ENCODE data around the gene FBL. TPM values are rescaled to one million over a fixed set of nuclear protein-coding genes. Genes with fewer than 3 reads are reported as not detected.

Gene FBL
- total RNA-seq, 1 experiment from 2014 or later, result 597 TPM

DNA sequence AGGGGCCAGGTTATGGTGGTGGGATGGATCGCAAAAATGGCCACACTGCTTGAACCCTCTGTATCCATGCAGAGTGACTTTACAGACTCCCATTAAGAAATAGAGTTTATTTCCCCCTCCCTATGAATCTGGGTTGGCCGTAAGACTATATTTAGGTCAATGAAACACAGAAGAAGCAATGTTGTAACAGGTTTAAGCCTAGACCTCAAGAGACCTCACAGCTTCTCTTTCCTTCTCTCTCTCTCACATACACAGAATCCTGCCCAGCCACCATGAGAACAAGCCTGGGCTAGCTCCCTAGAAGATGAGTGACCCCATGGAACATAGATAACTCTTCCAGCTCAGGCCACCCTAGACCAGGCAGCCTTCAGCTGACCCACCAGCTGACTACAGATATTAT is 21.0 kb upstream of the FBL start:
- H3K27ac ChIP-seq, result no peak overlapping the region
- H3K27me3 ChIP-seq, result no peaks in the 10 kb centered on the region
- H3K36me3 ChIP-seq, result peaks cover 62% of the 10 kb centered on the region
- no peak for DNase-seq
- H3K4me1 ChIP-seq, result no peaks in the 10 kb centered on the region
- H3K4me3 ChIP-seq, result no peak overlapping the region
- no peaks in the 10 kb centered on the region for H3K9me3 ChIP-seq (replicated peaks)

DNA sequence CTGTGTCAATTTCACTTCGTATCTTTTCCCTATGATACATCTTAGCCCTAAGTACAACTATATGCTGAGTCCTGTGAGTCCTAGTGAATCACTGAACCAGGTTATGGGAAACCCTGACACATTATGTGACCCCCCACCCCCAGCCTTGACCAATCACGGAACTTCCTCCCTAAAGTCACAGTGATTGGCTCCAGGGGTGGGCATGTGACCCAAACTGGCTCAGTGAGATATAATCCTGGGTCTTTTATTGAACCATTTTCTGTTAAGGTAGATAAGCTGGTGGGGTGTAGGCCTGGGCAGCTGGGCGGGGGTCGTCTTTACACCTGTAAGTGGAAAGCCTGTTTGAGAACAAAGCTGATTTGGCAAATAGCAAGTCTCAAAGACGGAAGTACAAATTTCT is 19.8 kb upstream of the FBL start:
- H3K4me3 ChIP-seq, result no peak overlapping the region
- H3K27me3 ChIP-seq, result no peaks in the 10 kb centered on the region
- no peaks in the 10 kb centered on the region for H3K4me1 ChIP-seq
- no peak for DNase-seq
- no peaks in the 10 kb centered on the region for H3K9me3 ChIP-seq (replicated peaks)
- H3K27ac ChIP-seq, result no peak overlapping the region
- peaks cover 56% of the 10 kb centered on the region for H3K36me3 ChIP-seq

DNA sequence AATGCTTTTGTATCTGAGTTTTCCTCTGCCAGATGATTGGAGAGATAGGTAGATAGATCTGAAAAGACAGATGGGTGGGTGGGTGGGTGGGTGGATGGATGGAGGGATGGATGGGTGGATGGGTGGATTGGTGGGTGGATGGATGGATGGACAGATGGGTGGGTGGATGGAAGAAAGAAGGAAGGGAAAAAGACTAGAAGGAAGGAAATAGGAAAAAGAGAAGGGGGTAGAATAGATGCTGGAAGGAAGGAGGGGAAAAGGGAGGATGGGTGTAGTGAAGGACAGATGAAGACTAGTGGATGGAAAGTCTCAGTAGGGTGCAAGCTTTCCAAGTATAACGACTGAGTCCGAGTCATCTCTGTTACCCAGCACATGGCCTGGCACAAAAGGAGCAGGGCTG is 19.0 kb upstream of the FBL start:
- no peaks in the 10 kb centered on the region for H3K27me3 ChIP-seq
- peaks cover 56% of the 10 kb centered on the region for H3K36me3 ChIP-seq
- no peak overlapping the region for H3K27ac ChIP-seq
- DNase-seq, result no peak
- no peaks in the 10 kb centered on the region for H3K4me1 ChIP-seq
- no peaks in the 10 kb centered on the region for H3K9me3 ChIP-seq (replicated peaks)
- H3K4me3 ChIP-seq, result no peak overlapping the region

DNA sequence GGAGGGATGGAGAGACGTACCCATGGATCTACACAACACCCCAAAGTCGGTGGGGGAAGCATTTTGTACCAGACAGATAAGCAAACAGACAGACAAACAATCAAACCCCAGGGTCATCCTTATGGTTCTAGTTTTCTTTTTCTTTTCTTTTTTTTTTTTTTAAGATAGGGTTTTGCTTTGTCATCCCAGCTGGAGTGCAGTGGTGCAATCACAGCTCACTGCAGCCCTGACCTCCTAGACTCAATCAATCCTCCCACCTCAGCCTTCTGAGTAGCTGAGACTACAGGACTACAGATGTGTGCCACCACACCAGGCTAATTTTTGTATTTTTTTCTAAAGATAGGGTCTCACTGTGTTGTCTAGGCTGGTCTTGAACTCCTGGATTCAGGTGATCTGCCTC is 17.9 kb upstream of the FBL start:
- no peak for DNase-seq
- Histone ChIP-seq H3K36me3 (peaks cover 45% of the 10 kb centered on the region), H3K27ac (no peak overlapping the region), H3K4me3 (no peak overlapping the region), H3K27me3 (no peaks in the 10 kb centered on the region), H3K4me1 (no peaks in the 10 kb centered on the region), H3K9me3 (replicated peaks) (no peaks in the 10 kb centered on the region)

DNA sequence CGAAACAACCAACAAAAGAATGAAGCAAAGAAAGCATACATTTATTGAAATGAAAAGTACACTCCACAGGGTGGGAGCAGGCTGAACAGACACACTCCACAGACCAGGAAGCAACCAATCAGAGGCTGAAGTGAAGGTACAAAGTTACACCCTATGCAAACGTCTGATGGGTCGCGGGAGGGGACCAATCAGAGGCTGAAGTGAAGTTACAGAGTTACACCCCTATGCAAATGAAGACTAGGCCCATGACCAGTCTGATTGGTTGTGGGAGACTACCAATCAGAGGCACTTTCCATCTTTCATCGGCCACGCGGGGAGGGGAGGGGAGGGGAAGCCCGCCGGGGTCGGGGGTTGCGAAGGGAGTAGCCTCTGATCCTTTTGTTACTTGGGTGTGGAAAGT is 12.4 kb upstream of the FBL start:
- Histone ChIP-seq H3K9me3 (replicated peaks) (no peaks in the 10 kb centered on the region), H3K27ac (no peak overlapping the region), H3K27me3 (no peaks in the 10 kb centered on the region), H3K4me1 (no peaks in the 10 kb centered on the region), H3K4me3 (no peak overlapping the region), H3K36me3 (peaks cover 13% of the 10 kb centered on the region)
- peak in 1 of 2 experiments; percentile 40 for DNase-seq

DNA sequence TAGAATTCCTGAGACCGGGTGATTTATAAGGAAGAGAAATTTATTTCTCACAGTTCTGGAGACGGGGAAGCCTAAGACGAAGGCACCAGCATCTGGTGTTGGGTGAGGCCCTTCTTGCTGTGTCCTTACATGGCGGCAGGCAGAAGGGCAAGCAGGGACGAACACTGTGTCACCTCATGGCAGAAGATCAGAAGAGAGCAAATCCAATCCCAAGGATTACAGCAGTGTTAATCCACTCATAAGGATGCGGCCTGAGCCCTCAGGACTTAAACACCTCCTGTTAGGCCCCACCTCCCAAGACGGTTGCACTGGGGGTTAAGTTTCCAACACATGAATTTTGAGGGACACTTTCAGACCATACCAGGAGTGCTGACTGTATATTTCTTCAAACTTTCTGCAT is 6.7 kb upstream of the FBL start:
- no peak for DNase-seq
- no peak overlapping the region for H3K4me3 ChIP-seq
- H3K36me3 ChIP-seq, result no peaks in the 10 kb centered on the region
- no peak overlapping the region for H3K27ac ChIP-seq
- H3K4me1 ChIP-seq, result no peaks in the 10 kb centered on the region
- no peaks in the 10 kb centered on the region for H3K27me3 ChIP-seq
- no peaks in the 10 kb centered on the region for H3K9me3 ChIP-seq (replicated peaks)

- Histone ChIP-seq H3K27me3 (no peaks in the 10 kb centered on the region), H3K4me1 (peaks cover 8% of the 10 kb centered on the region; the same call in 1 of the 2 replicates), H3K27ac (no peak overlapping the region), H3K9me3 (replicated peaks) (no peaks in the 10 kb centered on the region), H3K36me3 (no peaks in the 10 kb centered on the region; the same call in 1 of the 2 replicates), H3K4me3 (no peak overlapping the region)
- no peak for DNase-seq
Observed at GRCh38 chr19:39850892-39851291, 4.7 kb upstream of the FBL start.

DNA sequence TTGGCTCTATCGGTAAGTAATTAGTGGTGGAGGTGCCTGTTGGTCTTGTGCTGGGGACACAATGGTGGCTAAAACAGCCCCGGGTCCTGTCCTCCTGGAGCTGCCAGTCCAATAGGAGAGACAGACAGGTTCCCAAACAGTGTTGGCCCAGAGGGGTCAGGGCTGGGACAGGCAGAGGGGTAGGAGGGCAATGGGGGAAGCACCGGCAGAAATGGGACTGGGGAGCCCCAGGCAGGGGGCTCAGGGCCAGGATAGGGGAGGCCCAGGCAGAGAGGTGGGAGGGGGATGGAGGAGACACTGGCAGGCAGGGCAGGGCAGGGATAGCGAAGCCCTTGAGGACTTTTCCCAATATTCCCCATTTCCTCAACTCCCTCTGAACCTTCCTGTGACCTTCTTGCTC is 2.2 kb upstream of the FBL start:
- Histone ChIP-seq H3K4me1 (peaks cover 20% of the 10 kb centered on the region), H3K27me3 (no peaks in the 10 kb centered on the region), H3K9me3 (replicated peaks) (no peaks in the 10 kb centered on the region), H3K27ac (no peak overlapping the region), H3K36me3 (no peaks in the 10 kb centered on the region; the same call in 1 of the 2 replicates), H3K4me3 (no peak overlapping the region)
- DNase-seq, result no peak

GRCh38 chr19:39847525-39847924 is 1.3 kb upstream of the FBL start:
- Histone ChIP-seq H3K27me3 (no peaks in the 10 kb centered on the region), H3K4me1 (peaks cover 25% of the 10 kb centered on the region), H3K36me3 (no peaks in the 10 kb centered on the region; the same call in 1 of the 2 replicates), H3K4me3 (no peak overlapping the region), H3K9me3 (replicated peaks) (no peaks in the 10 kb centered on the region), H3K27ac (no peak overlapping the region)
- no peak for DNase-seq

- peak in 1 of 2 experiments; percentile 52 for DNase-seq
- no peaks in the 10 kb centered on the region for H3K27me3 ChIP-seq
Observed at GRCh38 chr19:39846678-39847486, 703 bp upstream of the FBL start.

DNA sequence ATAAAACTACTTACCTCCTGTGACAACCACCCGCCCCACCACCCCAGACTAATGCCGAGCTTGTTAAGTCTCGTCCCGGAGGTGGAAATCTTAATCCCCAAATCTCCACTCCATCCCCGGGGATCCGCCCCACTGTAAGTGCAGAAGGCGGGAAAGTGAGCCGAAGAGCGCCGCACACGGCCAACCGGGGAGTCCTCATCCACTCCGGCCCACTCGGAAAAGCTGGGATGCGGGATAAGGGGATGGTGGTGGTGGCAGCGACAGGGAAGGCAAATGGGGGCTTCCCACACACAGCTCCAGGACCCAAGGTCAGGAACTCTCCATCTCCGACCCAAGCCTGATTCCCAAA is 621 bp downstream of the FBL start:
- H3K36me3 ChIP-seq, result peaks cover 6% of the 10 kb centered on the region
- peak overlapping the region; percentile 81 for H3K27ac ChIP-seq
- peak; percentile 62 to 65 for DNase-seq
- H3K4me1 ChIP-seq, result peaks cover 31% of the 10 kb centered on the region
- H3K27me3 ChIP-seq, result no peaks in the 10 kb centered on the region
- no peaks in the 10 kb centered on the region for H3K9me3 ChIP-seq (replicated peaks)
- H3K4me3 ChIP-seq, result peak overlapping the region; percentile 90

More at GRCh38 chr19:39846678-39847486, 703 bp upstream of the FBL start:
- Histone ChIP-seq H3K9me3 (replicated peaks) (no peaks in the 10 kb centered on the region), H3K27ac (peak overlapping the region; percentile 81), H3K4me3 (peak overlapping the region; percentile 90), H3K4me1 (peaks cover 29% of the 10 kb centered on the region), H3K36me3 (no peaks in the 10 kb centered on the region; the same call in 1 of the 2 replicates)

DNA sequence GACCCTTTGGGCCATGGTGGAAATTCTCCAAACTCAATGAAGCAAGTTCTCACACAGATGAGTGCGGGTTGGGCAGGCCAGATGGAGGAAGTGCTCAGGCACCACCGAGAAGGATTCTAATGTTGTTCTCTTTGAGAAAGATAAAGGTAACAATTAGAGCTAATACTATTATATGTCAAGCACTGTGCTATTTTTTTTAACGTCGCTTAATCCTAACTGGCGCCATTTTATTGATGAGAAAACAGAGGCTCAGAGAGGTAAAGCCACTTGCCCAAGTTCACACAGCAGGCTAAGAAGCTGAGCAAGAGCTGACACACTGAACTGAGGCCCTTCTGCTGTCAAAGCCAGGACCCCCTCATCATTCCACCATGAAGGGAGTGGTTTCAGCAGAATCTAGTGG is 1.0 kb downstream of the FBL start:
- Histone ChIP-seq H3K9me3 (replicated peaks) (no peaks in the 10 kb centered on the region), H3K27me3 (no peaks in the 10 kb centered on the region), H3K4me3 (peak overlapping the region; percentile 90), H3K4me1 (peaks cover 35% of the 10 kb centered on the region), H3K36me3 (peaks cover 10% of the 10 kb centered on the region), H3K27ac (peak overlapping the region; percentile 81)
- DNase-seq, result no peak

DNA sequence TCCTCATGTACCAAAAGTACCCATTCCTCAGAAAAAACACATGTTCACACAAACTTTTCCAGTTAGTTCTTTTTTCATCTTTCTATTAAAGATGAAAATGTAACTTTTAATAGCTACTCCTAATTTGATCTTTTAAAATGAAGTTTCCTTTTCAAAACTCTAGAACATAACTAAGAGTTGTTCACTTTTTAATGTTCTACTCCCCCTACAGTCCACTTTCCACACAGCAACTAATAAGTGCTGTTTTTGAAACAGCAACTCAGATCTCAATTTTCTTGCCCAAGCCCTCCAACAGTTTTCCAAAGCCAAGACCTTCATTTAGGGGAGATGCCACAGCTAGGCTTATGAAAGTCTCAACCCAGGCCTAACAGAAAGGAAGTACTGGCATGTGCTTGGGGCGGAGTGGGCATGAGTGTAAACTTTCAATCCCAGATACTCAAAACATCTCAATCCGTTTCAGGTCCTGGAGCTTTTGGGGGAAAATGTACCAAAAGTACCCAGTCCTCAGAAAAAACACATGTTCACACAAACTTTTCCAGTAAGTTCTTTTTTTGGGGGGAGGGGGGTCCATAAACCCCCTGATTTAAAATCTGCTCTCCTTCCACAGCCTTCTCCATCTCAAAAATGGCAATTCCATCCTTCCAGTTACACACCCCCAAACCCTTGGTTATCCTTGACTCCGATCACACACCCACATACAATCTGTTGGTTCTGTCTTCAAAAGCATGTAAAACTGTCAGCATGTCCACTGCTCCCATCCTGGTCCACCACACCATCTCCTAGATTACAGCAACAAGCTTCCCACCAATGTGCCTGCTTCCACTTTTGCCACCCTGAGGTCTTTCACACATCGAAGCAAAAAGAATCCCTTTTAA is 2.0 kb downstream of the FBL start:
- Histone ChIP-seq H3K27me3 (no peaks in the 10 kb centered on the region), H3K4me3 (peak overlapping the region; percentile 90; the same call in 1 of the 2 replicates), H3K36me3 (peaks cover 20% of the 10 kb centered on the region), H3K9me3 (replicated peaks) (no peaks in the 10 kb centered on the region), H3K27ac (no peak overlapping the region), H3K4me1 (peaks cover 43% of the 10 kb centered on the region)
- DNase-seq, result peak; percentile 42 to 81

- Histone ChIP-seq H3K27me3 (no peaks in the 10 kb centered on the region), H3K27ac (no peak overlapping the region), H3K4me3 (no peak overlapping the region), H3K9me3 (replicated peaks) (no peaks in the 10 kb centered on the region), H3K36me3 (peaks cover 33% of the 10 kb centered on the region), H3K4me1 (peaks cover 43% of the 10 kb centered on the region)
- DNase-seq, result no peak
Observed at GRCh38 chr19:39842693-39843435, 3.3 kb downstream of the FBL start.

GRCh38 chr19:39841041-39841440 is 5.1 kb downstream of the FBL start:
- H3K27ac ChIP-seq, result no peak overlapping the region
- no peak overlapping the region for H3K4me3 ChIP-seq
- no peaks in the 10 kb centered on the region for H3K27me3 ChIP-seq
- peaks cover 51% of the 10 kb centered on the region for H3K36me3 ChIP-seq
- no peaks in the 10 kb centered on the region for H3K9me3 ChIP-seq (replicated peaks)
- DNase-seq, result no peak
- peaks cover 35% of the 10 kb centered on the region for H3K4me1 ChIP-seq
